Left lung (tissue), 10 donors: ENCODE results near the gene GRAMD4. TPM values are rescaled to one million over a fixed set of nuclear protein-coding genes. Genes with fewer than 3 reads are reported as not detected.

Source experiments
- ATAC-seq: fragments of 200-7000 bp; cut with Tn5 transposase; one replicate; pipeline ENCODE4 v1.9.1; 2020; ENCODE audit warnings: moderate library complexity
- DNase-seq, 4 donors: peaks; one replicate each; pipeline ENCODE4 v3.0.0-alpha.2; 2013 to 2020
- H3K27ac ChIP-seq, 2 donors: fragments of 200-600 bp; sonication (generic) in 1 of 2; one replicate each; pipeline versions ENCODE4 v1.5.0 to v1.8.0; 2020 to 2021
- H3K27me3 ChIP-seq, 2 donors: fragments of 200-600 bp; sonication (generic) in 1 of 2; one replicate each; pipeline versions ENCODE4 v1.5.0 to v1.8.0; 2020 to 2021
- H3K36me3 ChIP-seq, 2 donors: fragments of 200-600 bp; sonication (generic) in 1 of 2; one replicate each; pipeline versions ENCODE4 v1.5.0 to v1.8.0; 2020 to 2021
- H3K4me1 ChIP-seq, 2 donors: fragments of 200-600 bp; one replicate each; pipeline ENCODE4 v1.8.0; 2021
- H3K4me3 ChIP-seq, 2 donors: fragments of 200-600 bp; sonication (generic) in 1 of 2; one replicate each; pipeline versions ENCODE4 v1.5.0 to v1.8.0; 2020 to 2021; ENCODE audit warnings: mild to moderate bottlenecking in 1 of 2
- H3K9me3 ChIP-seq, 2 donors: fragments of 200-600 bp; sonication (generic) in 1 of 2; one replicate each; pipeline versions ENCODE4 v1.5.0 to v1.8.0; 2020 to 2021
- intact Hi-C, 2 donors: fragments of 100-400 bp; cut with DNase I; formaldehyde crosslinking; loops; one replicate each; pipeline versions ENCODE4 v1.11.2 to v1.14.2; 2022
- polyA plus RNA-seq, 6 donors: library from polyadenylated mRNA; unstranded; fragments of 120-200 nt; gene quantifications; one replicate each; pipeline ENCODE4 v1.2.1, GENCODE V29; 2013; ENCODE audit not compliant: insufficient read length in 6 of 6
- total RNA-seq, 2 donors: library from RNA; stranded (reverse); fragmentation: NEBNext Ultra II Directional; extraction: Animal tissue kit (Norgen Biotek cat#: 25700); gene quantifications; one replicate each; pipeline ENCODE4 v1.2.1, GENCODE V29; 2021
- TF ChIP-seq, protein P1 (sequence below), 2 donors: fragments of 200-600 bp; sonication (generic) in 1 of 2; IDR thresholded peaks; one replicate each; pipeline versions ENCODE4 v1.5.0 to v1.8.0; 2021; ENCODE audit warnings: antibody characterized with exemption in 2 of 2
- donor health status: DM: no; HTN: yes; CAD: no.
- donor health status: DM: no; HTN: no; CAD: no.

Gene GRAMD4
- total and polyA plus RNA-seq, 8 donors = 25.2 to 78.2 (median 36.6) TPM

DNA sequence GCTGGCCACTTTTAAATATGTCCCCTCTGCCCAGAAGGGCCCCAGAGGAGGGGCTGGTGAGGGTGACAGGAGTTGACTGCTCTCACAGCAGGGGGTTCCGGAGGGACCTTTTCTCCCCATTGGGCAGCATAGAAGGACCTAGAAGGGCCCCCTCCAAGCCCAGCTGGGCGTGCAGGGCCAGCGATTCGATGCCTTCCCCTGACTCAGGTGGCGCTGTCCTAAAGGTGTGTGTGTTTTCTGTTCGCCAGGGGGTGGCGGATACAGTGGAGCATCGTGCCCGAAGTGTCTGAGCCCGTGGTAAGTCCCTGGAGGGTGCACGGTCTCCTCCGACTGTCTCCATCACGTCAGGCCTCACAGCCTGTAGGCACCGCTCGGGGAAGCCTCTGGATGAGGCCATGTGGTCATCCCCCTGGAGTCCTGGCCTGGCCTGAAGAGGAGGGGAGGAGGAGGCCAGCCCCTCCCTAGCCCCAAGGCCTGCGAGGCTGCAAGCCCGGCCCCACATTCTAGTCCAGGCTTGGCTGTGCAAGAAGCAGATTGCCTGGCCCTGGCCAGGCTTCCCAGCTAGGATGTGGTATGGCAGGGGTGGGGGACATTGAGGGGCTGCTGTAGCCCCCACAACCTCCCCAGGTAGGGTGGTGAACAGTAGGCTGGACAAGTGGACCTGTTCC lies 46.5 kb downstream of the GRAMD4 start:
- no peak for ATAC-seq
- H3K4me3 ChIP-seq = no peak overlapping the region
- H3K27me3 ChIP-seq = no peaks in the 10 kb centered on the region
- intact Hi-C loops = no loop called here
- no peaks in the 10 kb centered on the region for H3K4me1 ChIP-seq
- DNase-seq = peak in 1 of 4 donors; percentile 64
- TF ChIP-seq, protein P1, sequence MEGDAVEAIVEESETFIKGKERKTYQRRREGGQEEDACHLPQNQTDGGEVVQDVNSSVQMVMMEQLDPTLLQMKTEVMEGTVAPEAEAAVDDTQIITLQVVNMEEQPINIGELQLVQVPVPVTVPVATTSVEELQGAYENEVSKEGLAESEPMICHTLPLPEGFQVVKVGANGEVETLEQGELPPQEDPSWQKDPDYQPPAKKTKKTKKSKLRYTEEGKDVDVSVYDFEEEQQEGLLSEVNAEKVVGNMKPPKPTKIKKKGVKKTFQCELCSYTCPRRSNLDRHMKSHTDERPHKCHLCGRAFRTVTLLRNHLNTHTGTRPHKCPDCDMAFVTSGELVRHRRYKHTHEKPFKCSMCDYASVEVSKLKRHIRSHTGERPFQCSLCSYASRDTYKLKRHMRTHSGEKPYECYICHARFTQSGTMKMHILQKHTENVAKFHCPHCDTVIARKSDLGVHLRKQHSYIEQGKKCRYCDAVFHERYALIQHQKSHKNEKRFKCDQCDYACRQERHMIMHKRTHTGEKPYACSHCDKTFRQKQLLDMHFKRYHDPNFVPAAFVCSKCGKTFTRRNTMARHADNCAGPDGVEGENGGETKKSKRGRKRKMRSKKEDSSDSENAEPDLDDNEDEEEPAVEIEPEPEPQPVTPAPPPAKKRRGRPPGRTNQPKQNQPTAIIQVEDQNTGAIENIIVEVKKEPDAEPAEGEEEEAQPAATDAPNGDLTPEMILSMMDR (IDR thresholded peaks at IDR 0.05) = no peak
- no peak overlapping the region for H3K27ac ChIP-seq
- no peaks in the 10 kb centered on the region for H3K9me3 ChIP-seq
- peaks cover 0 to 93% of the 10 kb centered on the region in 2 donors for H3K36me3 ChIP-seq

DNA sequence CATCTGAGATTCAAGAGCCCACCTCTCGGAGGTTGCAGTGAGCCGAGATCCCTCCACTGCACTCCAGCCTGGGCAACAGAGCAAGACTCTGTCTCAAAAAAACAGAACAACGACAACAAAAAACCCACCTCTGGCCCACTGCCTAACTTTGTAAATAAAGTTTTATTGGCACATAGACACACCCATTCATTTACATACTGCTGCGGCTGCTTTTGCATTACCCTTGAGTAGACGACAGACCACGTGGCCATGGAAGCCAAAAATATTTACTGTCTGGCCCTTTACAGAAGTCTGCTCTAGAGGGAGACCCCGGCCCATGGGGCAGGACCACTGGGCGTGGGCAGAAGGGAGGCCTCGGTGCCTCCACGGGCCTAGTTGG lies 47.0 kb downstream of the GRAMD4 start:
- H3K27me3 ChIP-seq = no peaks in the 10 kb centered on the region
- ATAC-seq (no peak), DNase-seq (no peak)
- no peak overlapping the region for H3K4me3 ChIP-seq
- H3K36me3 ChIP-seq = peaks cover 0 to 90% of the 10 kb centered on the region in 2 donors
- no peaks in the 10 kb centered on the region for H3K4me1 ChIP-seq
- intact Hi-C loops = no loop called here
- no peak overlapping the region for H3K27ac ChIP-seq
- TF ChIP-seq, protein P1 (IDR thresholded peaks at IDR 0.05) = no peak
- no peaks in the 10 kb centered on the region for H3K9me3 ChIP-seq

DNA sequence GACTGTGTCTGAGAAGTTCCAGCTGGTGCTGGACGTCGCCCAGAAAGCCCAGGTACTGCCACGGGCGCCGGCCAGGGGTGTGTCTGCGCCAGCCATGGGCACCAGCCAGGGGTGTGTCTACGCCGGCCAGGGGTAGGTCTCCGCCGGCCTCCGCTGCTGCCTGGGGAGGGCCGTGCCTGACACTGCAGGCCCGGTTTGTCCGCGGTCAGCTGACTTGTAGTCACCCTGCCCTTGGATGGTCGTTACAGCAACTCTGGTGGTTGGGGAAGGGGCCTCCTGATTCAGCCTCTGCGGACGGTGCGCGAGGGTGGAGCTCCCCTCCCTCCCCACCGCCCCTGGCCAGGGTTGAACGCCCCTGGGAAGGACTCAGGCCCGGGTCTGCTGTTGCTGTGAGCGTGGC lies 47.9 kb downstream of the GRAMD4 start:
- ATAC-seq = no peak
- Histone ChIP-seq H3K27ac (no peak overlapping the region), H3K4me1 (no peaks in the 10 kb centered on the region), H3K27me3 (no peaks in the 10 kb centered on the region), H3K4me3 (no peak overlapping the region), H3K9me3 (no peaks in the 10 kb centered on the region), H3K36me3 (peaks cover 0 to 89% of the 10 kb centered on the region in 2 donors)
- DNase-seq = peak in 1 of 4 donors; percentile 72
- intact Hi-C loops = no loop called here
- TF ChIP-seq, protein P1 (IDR thresholded peaks at IDR 0.05) = no peak

DNA sequence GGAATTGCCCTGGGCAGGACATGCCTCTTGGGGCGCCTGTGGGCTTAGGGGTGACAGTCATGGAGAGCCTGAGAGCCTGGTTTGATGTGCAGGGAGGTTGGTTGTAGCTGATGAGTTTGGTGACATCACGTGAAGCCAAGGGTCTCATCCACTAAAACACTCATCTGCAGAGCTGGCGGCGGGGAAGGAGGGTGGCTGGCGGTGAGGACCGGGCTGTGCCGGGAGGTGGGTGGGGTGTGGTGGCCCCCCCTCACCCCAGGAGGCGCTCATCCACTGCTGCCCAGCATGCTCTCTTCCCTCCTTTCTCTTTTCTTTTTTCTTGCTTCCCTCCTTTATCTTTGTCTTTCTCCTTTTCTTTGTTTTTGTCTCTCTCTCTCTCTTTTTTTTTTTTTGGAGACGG lies 49.0 kb downstream of the GRAMD4 start:
- Histone ChIP-seq H3K4me3 (no peak overlapping the region), H3K9me3 (no peaks in the 10 kb centered on the region), H3K36me3 (peaks cover 0 to 89% of the 10 kb centered on the region in 2 donors), H3K4me1 (peaks cover 0 to 8% of the 10 kb centered on the region in 2 donors), H3K27ac (no peak overlapping the region), H3K27me3 (no peaks in the 10 kb centered on the region)
- ATAC-seq (no peak), DNase-seq (no peak)
- intact Hi-C loops = no loop called here
- TF ChIP-seq, protein P1 (IDR thresholded peaks at IDR 0.05) = no peak

DNA sequence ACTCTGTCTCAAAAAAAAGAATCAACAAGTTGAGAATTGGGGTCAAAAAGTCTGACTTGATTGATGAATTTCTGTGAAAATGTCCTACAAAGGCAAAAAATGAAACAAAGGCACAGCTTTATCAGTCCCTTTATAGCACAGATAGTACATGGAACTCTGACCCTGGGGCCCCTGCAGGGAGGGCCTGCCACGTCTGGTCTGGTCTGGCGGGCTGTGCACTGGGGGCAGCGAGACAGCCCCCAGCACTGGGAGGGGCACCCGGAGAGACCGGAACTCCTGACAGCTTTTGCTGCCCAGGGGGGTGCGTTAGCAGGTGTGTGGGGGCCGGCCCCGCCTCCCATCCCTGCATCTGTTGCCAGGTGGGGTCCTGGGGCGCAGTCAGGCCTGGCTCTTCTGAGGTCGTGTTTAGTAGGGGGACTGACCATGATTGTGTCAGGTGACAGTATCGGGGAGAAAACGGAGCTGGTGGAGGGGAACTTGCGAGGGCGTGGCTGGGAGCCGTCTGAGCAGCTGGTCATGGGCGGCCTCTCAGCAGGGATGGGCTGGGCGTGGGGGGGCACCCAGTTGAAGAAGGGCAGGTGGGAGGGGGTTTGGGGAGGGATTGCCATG lies 51.7 kb downstream of the GRAMD4 start:
- Histone ChIP-seq H3K4me3 (no peak overlapping the region), H3K27ac (no peak overlapping the region), H3K4me1 (peaks cover 0 to 11% of the 10 kb centered on the region in 2 donors), H3K9me3 (no peaks in the 10 kb centered on the region), H3K36me3 (peaks cover 0 to 86% of the 10 kb centered on the region in 2 donors), H3K27me3 (no peaks in the 10 kb centered on the region)
- TF ChIP-seq, protein P1 (IDR thresholded peaks at IDR 0.05) = no peak
- intact Hi-C loops = no loop called here
- ATAC-seq (no peak), DNase-seq (no peak)
